ENCODE data around the gene CENPT.
A peak's percentile ranks its signal among the peaks of the same experiment; 100 is the strongest.

GRCh38 chr16:67883872-67884261 lies 36.4 kb upstream of the CENPT start:
- TF ChIP-seq CTCF (IDR thresholded peaks at IDR 0.05; ENCODE audit: borderline replicate concordance, extremely low read depth, low read length, poor library complexity, severe bottlenecking) (peak; percentile 91), EZH2 (IDR thresholded peaks at IDR 0.05; ENCODE audit: borderline replicate concordance, low read depth, low read length, severe bottlenecking) (no peak)
